HG03521 (cell line): ENCODE results near the gene RASL10A.

Source experiments
- ATAC-seq: cut with Tn5 transposase; IDR thresholded peaks from one replicate; pipeline ENCODE4 v1.9.1; 2021; ENCODE audit warnings: mild to moderate bottlenecking, moderate library complexity; ENCODE audit not compliant: unreplicated experiment

Gene RASL10A

DNA sequence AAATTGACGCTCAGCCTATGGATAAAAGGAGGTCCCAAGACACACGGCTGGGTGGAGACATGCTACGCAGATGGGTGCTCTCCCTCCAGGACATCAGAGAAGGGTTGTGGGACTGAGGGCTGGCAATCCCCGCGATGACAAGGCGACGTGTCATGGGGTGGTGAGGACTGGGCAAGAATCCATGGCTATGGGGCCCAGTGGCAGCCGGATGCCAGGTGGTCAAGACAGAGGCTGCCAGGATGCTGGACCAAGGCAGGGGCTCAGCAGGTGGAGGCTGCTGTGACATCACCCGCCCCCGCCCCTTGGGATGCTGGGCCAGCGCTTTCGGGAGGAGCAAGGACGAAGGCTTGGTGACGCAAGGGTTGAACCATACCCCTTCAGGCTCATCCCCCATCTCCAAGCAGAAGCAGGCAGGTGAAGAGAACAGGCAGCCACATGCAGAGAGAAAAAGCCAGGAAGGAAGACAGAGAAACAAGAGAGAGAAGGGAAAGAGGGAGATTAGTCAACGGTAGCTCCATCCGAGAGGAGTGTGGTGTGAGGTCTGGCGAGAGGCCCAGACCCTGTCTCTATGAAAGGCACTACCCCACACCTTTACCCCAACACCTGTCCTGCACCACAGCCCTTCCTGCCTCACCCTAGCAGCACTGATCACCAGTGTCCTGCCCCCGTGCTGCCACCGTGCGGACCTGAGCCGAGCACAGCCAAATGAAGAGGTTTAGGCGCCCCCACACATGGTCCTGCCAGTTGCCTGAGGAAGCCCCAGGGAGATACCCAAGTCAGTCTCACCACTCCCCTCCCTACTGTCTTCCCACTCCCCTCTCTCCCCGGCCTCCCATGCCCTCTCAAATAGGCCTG is 24.1 kb upstream of the RASL10A start:
- ATAC-seq, result no peak

DNA sequence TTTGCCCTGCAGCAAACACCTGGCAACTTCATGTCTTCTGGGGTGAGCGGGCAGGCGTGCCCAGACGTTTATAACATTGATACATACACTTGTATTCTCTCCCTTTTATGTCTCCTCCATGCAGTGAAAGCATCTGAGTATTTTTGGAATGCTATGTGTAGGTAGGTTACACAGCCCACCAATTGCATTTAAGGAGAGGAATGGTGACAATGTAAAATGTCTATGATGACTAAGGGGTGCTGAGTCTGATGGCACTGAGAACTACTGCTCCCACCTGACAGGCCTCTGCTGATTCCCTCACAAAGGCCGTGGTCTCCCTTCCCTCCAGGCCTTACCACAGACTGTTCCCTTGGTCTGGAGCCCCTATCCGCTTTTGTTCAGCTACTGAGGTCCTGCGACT is 22.9 kb upstream of the RASL10A start:
- ATAC-seq, result no peak

DNA sequence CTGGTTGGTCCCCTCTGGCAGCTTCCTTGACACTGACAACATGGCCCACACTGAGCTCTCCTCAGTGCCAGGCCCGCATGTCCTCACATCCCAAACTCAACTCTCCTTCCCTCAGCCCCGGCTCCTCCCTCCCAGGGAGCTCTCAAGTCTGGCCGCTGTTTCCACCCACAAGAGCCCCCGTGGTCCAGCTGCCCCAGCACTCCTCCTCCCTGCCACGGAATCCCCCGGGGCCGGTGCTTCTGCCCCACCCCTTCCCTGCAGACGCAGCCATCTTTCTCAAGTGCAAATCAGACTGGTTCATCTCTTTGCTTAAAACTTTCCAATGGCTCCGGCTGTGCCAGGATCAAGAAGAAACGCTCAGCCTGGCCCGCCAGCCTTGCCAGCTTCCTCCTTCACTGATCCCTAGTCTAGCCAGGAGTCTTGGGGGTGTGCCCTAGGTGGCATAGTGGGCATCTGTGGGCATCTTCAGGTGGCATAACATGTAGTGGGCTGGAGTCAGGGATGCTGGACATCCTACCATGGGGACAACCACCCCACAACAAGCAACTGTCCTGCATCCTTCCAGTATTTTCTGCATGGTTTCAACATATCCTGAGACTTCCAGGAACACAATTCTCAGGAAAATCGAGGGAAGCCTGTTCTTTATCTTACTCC is 22.3 kb upstream of the RASL10A start:
- no peak for ATAC-seq

- no peak for ATAC-seq
These were observed 21.4 kb upstream of the RASL10A start for GRCh38 chr22:29336751-29337490.

DNA sequence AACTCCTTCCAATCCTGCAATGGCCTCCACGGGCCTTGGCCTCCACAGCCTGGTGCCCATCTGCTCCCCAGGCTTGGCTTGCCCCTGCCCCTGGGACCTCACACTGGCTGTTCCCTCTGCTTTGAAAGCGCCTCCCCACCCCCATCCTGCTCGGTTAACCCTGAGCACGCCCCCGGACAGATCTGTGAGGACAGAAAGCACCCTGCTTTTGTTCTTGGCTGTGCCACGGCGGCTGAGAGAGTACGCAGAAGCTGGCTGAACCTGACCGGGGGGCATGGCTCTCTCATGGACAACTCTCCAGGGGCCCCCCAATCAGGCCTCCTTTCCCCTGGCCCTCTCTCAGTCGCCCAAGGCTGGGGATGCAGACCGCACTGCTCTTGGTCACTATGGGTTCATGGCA is 20.2 kb upstream of the RASL10A start:
- ATAC-seq, result no peak

DNA sequence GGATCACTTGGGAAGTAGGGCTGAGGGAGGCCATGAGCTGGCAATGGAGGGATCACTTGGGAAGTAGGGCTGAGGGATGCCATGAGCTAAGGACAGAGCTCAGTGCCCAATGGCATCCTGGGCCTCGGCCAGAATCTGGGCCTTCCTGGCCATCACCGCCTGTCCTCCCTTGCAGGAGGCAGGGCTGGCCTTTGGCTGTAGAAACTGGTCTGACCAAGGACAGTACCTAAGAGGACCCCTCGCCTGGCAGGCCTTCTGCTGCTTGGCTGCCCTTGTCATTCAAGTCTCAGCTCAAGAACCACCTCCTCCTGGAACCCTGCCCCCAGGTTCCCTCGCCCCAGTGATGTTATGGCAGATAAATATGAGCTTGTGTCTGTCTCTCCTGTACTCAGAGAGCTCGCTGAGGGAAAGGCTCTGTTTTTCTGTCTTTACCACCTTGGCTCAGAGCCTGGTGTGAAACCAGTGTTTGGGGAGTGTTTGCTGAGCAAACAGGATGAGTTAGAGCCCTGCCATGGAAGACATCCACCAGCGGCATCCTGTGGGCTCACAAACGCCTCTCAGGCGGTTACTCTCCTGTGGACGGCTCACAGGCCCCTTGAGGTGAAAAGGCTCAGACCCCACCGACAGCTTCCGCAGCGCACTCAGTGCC is 19.3 kb upstream of the RASL10A start:
- ATAC-seq, result no peak

DNA sequence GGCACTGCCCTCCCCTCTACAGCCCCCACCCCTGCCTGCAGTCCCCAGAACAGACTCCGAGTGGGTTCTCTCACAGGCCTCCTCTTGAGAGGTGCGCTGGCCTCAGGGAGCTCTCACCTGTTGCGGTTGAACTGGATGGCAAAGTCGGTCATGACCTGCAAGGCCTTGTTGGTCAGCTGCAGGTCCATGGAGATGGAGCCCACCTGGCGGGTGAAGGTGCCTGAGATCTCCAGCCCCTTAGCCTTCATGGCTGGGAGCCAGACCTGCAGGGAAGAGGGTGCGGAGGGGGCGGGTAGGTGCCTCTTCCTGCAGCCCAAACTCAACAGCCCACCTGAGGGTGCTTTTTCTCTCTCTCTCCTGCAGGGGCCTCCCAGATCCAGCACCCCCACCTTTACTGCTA is 18.7 kb upstream of the RASL10A start:
- ATAC-seq, result no peak

DNA sequence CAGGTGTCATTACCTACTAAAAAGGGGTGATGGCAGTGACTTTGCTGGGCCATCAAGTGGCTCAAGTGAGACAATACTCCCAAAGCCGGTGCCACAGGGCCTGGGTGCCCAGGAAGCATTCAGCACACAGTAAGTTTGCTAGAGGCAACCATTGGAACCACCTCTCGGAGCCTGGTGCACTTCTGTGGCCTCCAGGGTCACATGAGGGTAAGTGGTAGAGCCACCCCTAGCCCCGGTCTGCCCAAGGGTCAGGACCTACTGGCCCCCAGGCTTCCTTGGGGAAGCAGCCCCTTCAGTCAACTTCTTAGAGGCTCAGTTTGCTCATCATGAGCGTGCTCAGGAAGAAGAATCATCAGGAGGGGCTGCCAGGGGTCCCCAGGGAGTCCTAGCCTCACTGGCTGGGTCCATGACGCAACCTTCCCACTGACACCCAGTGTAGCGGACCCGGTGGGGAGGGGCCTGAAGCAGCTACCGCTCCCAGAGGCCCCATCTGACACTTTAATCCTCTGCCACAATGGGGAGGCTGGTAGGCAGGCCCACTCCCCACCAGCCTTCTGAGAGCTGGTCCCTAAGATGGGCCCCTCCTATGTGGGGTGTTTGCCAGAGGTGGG is 17.5 kb upstream of the RASL10A start:
- ATAC-seq, result no peak

DNA sequence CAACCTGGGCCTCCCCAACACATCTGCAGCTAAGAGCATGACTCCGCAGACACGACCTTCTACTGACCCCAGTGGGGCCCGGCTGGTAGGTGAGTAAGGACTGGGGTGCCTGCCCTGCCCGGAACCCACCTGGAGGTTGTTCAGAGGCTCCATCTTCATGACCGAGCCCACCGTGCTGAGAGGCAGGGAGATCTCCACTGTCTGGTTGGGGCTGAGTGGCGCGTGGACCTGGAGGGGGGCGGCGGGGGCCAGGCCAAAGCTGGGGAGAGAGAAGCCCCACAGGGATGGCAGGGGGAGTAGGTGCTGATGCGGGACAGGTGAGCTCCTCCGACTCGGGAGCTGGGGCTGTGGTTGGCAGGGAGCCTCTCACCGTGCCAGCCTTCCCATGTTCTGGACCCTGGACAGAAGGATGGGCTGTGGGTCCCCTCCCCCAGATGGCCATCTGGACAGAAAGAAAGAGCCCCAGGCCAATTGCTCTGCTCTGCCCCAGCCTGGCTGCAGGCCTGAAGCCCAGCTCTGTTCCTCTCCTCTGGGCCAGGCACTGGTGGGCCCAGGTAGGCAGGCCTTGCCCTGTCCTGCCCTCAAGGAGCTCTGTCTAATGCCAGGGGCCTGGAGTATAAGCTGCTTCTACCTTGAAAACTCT is 16.3 kb upstream of the RASL10A start:
- no peak for ATAC-seq

- ATAC-seq, result no peak
These were observed 15.7 kb upstream of the RASL10A start for GRCh38 chr22:29331213-29331612.

- no peak for ATAC-seq
These were observed 15.3 kb upstream of the RASL10A start for GRCh38 chr22:29330753-29331152.

DNA sequence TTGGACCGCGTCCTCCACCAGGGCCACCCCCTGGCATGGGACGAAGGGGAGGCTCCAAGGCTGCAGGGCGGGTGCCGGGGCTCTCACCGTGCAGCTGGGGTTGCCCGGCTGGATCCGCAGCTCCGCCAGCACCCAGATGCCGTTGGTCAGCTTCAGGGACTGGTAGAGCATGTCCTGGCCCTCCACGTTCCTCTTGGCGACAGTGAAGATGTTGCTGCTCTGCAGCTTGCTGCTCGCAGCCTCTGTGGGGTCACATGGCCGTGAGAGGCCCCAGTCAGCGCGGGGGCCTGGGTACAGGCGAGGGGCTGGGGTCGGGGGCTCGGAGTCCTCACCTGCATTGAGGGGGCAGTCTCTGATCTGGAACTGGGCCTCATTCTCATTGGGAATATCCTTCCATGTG is 14.8 kb upstream of the RASL10A start:
- ATAC-seq, result no peak

DNA sequence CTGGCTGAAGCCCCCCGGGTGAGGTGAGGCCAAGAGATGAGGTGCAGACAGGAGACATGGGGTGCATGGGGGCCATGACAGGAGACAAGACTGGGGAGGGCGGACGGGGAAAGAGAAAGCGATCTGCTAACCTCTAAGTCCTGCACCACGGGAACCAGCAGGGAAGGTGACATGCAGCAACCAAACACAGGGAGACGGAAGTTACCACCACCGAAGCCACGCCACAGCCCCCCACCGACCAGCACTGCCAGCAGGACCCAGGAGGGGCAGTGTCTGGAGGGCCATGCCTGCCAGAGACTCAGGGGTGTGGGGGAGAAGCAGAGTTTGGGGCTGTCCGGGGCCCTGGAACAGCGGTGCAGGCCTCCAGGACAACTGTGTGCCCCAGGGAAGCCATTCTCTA is 14.1 kb upstream of the RASL10A start:
- no peak for ATAC-seq

DNA sequence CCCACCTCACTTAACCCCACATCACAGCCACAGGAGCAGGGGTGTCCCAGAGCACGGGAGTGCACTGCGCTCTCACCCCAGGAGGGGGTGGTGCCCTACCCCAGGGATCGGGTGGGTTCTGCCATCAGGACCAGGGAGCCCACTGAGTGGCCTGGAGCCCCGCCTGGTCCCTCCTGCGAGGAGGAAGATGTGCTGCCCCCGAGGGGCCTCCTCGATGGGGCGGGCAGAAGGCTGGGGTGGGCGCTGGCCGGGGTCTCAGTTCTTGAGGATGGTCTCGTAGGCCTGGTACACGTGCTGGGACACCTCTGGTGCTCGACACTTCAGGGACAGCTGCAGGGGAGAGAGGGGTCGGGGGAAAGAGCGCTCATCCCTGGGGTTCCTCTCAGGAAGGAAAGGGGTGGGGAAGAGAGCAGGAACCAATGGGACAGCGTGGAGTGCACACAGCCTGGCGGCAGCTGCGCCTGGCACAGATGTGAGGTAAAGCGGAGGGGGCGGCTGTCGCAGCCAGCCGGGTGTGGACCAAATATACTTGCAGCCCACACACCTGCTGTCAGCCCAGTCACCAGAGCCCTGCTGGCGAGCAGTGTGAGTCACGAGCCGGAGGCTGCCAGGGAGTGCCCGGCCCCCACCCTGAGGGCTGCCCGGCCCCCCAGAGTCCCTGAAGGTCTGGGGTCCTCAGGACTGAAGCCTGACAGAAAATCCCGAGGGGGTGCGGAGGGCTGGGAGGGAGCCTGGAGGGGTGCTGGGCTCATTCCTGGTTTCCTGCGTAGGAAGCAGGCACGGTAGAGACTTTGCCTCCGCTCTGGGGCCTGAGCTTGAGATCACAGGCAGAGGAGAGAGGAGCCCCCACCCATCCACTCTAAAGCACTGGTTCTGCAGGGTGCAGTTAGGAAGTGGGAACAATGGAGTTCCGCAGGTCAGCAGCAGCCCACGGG is 13.3 kb upstream of the RASL10A start:
- no peak for ATAC-seq

DNA sequence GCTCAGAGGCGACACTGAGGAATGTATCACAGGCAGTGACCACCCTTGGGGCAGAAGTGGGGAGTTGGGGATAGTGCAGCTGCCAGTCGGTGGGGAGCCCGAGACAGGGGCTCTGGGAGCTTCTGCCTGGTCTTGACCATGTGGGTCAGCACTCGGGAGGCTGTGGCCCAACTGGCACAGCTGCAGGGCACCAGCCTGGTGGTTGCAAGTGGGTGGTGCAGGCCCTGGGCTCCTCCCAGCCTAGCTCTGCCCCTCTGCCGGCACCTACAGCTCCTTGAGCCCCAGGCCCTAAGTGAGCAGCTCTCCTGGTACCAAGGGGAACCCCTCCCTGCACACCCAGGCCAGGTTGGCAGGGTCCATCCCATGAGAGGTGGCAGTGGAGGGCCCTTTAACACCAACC is 12.6 kb upstream of the RASL10A start:
- no peak for ATAC-seq

DNA sequence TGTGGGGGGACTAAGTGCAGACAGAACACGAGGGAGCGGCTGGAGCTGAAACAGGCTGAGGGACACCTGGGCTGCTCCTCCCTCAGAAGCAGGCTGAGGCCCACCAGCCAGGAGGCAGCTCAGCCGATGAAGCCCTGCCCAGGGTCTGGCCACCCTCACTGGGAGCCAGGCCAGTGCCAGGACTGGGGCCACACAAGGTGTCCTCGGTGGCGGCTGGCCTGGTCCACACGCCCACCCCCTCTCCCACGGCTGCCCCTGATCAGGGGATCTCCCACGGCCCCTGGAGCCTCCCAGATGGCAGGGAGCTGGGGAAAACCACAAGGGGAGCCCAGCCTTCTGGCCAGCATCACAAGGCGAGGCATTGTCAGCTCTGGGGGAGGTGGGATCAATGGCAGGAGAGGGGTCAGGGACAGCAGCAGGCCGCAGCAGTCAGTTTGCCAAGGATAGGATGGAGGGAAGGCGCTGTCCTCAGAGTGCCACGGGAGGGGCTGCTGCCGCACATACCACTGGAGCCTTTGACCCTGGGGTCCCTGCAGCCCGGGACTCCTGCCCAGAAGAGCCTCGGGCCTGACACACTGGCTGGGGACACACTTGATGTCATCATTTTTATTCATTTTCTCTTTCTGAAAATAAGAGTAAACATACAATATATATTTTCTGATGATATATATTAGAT is 11.7 kb upstream of the RASL10A start:
- no peak for ATAC-seq

- ATAC-seq, result no peak
These were observed 11.0 kb upstream of the RASL10A start for GRCh38 chr22:29326481-29326880.

DNA sequence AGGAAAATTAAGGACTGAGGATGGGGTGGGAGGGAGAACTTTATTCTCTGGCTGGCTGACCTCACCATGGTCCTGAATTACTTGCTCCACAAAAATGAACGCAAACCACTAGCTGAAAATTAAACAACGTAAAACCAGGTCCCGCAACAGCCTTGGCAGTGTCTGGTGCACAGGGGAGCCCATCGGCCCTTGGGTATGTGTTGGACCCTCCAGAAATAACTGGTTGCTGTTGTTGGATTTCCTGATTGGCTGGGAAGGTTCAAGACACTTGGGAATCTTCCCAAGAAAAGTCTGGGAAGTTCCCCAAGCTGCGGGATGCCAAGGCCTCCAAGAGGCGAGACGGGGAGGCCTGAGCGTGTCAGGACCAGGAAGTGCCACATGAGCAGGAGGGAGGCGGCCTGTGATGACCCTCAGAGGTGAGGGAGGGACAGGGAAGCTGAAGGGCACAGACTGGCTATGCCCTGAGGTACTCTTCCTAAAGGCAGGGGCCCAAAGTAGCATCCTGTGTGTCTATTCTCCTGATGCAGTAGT is 10.4 kb upstream of the RASL10A start:
- no peak for ATAC-seq

- no peak for ATAC-seq
These were observed 9.9 kb upstream of the RASL10A start for GRCh38 chr22:29325356-29325755.
